MM.1S (cell line): ENCODE measurements around the gene NCKAP5.

Source experiments
- CTCF ChIP-seq: fragments of 300-600 bp; sonication (generic); IDR thresholded peaks from 2 replicates; pipeline ENCODE4 v1.5.1; 2016; ENCODE audit warnings: antibody characterized with exemption, low read length, mixed read lengths
- EZH2 ChIP-seq: fragments of 300-600 bp; sonication (generic); optimal IDR thresholded peaks from 2 replicates; pipeline ENCODE3; 2017; ENCODE audit warnings: low read depth, mild to moderate bottlenecking, antibody characterized with exemption, low read length, mixed read lengths
- EZH2phosphoT487 ChIP-seq: fragments of 300-600 bp; sonication (generic); IDR thresholded peaks from 2 replicates; pipeline ENCODE4 v1.6.1; 2018; ENCODE audit warnings: antibody characterized with exemption, low read length

DNA sequence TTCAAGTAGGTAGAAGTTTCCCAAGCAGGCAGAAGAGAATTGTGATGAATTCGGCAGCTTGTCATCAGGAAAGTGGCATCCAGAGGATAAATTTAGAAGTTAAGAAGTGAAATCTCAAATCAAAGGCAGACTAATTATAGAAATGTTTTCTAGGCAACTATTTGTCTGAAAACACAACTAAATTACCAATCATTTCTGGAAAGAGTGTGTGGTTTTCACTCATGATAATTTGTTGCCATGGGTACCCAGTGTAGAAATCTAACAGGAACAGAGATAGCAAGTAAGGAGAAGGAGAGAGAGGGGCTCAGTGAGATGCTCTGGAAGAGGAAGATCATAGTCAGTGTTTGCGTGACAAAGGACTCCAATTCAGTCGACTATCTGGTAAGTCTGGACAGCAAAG is 208.1 kb downstream of the NCKAP5 start:
- TF ChIP-seq CTCF (no peak), EZH2phosphoT487 (no peak), EZH2 (no peak)
